Measurements from ENCODE around the gene NUDT8.

The NUDT8 gene

DNA sequence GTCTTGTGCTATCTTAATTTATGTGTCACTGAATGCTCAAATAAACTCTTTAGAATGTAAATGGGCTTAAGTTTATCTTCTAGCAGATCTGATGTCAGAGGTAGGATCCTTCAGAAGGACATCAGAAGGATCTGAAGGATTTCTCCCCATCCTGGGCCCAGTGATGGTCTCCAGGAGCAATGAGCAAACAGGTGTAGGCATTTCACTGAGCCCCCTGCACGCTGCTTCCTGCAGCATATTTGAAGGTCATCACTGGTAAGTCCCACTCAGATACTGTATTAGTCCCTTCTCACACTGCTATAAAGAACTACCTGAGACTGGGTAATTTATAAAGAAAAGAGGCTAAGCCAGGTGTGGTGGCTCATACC lies 41.6 kb downstream of the NUDT8 start:
- TF ChIP-seq, protein P1, sequence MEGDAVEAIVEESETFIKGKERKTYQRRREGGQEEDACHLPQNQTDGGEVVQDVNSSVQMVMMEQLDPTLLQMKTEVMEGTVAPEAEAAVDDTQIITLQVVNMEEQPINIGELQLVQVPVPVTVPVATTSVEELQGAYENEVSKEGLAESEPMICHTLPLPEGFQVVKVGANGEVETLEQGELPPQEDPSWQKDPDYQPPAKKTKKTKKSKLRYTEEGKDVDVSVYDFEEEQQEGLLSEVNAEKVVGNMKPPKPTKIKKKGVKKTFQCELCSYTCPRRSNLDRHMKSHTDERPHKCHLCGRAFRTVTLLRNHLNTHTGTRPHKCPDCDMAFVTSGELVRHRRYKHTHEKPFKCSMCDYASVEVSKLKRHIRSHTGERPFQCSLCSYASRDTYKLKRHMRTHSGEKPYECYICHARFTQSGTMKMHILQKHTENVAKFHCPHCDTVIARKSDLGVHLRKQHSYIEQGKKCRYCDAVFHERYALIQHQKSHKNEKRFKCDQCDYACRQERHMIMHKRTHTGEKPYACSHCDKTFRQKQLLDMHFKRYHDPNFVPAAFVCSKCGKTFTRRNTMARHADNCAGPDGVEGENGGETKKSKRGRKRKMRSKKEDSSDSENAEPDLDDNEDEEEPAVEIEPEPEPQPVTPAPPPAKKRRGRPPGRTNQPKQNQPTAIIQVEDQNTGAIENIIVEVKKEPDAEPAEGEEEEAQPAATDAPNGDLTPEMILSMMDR (IDR thresholded peaks at IDR 0.05; ENCODE audit: low read depth, low read length): no peak
- H3K4me3 ChIP-seq (ENCODE audit: low read depth, low read length): no peak overlapping the region

DNA sequence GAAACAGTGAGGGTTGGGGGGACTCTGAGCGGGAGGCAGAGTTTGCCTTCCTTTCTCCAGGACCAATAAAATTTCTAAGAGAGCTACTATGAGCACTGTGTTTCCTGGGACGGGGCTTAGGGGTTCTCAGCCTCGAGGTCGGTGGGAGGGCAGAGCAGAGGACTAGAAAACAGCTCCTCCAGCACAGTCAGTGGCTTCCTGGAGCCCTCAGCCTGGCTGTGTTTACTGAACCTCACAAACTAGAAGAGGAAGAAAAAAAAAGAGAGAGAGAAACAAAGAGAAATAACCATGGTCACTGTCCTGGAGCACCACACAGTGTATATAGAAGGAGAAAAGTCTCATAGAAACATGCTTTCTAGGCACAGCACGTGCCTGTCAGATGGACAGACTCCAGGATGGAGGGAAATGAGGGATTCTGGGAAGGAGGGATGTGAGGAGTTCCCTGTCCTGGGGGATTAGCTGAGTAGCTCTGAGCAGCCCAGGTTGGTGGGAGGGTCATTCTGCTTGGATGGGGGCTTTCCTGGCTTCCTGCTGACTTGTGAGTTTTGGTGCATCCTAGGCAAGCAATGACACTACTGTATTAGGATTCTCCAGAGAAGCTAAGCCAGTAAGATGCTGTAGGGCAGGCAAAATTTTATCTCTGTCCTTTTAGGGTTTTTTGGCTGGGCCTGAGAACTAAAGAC lies 43.0 kb downstream of the NUDT8 start:
- TF ChIP-seq, protein P1 (IDR thresholded peaks at IDR 0.05; ENCODE audit: low read depth, low read length): no peak
- no peak overlapping the region for H3K4me3 ChIP-seq (ENCODE audit: low read depth, low read length)

DNA sequence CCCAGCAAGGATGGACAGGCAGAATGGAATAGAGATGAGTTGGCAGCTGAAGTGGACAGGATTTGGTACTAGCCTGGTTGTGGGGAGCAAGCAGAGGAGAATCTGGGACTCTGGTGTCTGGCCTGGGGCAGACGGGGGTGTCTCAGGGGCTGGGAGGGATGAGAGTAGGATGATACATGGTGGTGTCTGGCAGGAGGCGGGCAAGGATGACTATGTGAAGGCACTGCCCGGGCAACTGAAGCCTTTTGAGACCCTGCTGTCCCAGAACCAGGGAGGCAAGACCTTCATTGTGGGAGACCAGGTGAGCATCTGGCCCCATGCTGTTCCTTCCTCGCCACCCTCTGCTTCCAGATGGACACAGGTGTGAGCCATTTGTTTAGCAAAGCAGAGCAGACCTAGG lies 43.8 kb downstream of the NUDT8 start:
- no peak overlapping the region for H3K4me3 ChIP-seq (ENCODE audit: low read depth, low read length)
- TF ChIP-seq, protein P1 (IDR thresholded peaks at IDR 0.05; ENCODE audit: low read depth, low read length): no peak

DNA sequence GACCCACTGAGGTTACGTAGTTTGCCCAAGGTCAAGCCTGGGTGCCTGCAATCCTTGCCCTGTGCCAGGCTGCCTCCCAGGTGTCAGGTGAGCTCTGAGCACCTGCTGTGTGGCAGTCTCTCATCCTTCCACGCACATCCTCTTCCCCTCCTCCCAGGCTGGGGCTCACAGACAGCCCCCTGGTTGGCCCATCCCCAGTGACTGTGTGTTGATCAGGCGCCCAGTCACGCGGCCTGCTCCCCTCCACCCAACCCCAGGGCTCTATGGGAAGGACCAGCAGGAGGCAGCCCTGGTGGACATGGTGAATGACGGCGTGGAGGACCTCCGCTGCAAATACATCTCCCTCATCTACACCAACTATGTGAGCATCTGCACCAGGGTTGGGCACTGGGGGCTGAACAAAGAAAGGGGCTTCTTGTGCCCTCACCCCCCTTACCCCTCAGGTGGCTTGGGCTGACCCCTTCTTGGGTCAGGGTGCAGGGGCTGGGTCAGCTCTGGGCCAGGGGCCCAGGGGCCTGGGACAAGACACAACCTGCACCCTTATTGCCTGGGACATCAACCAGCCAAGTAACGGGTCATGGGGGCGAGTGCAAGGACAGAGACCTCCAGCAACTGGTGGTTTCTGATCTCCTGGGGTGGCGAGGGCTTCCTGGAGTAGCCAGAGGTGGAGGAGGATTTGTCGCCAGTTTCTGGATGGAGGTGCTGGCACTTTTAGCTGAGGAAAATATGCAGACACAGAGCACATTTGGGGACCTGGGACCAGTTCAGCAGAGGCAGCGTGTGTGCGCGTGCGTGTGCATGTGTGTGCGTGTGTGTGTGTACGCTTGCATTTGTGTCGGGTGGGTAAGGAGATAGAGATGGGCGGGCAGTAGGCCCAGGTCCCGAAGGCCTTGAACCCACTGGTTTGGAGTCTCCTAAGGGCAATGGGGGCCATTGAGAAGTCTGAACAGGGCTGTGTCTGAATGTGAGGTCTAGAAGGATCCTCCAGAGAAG lies 44.6 kb downstream of the NUDT8 start:
- TF ChIP-seq, protein P1 (IDR thresholded peaks at IDR 0.05; ENCODE audit: low read depth, low read length): no peak
- peak overlapping the region; percentile 70 for H3K4me3 ChIP-seq (ENCODE audit: low read depth, low read length)

DNA sequence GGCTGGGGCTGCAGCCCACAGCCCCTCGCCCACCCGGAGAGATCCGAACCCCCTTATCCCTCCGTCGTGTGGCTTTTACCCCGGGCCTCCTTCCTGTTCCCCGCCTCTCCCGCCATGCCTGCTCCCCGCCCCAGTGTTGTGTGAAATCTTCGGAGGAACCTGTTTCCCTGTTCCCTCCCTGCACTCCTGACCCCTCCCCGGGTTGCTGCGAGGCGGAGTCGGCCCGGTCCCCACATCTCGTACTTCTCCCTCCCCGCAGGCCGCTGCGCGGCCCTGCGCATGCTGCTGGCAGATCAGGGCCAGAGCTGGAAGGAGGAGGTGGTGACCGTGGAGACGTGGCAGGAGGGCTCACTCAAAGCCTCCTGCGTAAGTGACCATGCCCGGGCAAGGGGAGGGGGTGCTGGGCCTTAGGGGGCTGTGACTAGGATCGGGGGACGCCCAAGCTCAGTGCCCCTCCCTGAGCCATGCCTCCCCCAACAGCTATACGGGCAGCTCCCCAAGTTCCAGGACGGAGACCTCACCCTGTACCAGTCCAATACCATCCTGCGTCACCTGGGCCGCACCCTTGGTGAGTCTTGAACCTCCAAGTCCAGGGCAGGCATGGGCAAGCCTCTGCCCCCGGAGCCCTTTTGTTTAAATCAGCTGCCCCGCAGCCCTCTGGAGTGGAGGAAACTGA lies 45.4 kb downstream of the NUDT8 start:
- peak overlapping the region; percentile 70 for H3K4me3 ChIP-seq (ENCODE audit: low read depth, low read length)

DNA sequence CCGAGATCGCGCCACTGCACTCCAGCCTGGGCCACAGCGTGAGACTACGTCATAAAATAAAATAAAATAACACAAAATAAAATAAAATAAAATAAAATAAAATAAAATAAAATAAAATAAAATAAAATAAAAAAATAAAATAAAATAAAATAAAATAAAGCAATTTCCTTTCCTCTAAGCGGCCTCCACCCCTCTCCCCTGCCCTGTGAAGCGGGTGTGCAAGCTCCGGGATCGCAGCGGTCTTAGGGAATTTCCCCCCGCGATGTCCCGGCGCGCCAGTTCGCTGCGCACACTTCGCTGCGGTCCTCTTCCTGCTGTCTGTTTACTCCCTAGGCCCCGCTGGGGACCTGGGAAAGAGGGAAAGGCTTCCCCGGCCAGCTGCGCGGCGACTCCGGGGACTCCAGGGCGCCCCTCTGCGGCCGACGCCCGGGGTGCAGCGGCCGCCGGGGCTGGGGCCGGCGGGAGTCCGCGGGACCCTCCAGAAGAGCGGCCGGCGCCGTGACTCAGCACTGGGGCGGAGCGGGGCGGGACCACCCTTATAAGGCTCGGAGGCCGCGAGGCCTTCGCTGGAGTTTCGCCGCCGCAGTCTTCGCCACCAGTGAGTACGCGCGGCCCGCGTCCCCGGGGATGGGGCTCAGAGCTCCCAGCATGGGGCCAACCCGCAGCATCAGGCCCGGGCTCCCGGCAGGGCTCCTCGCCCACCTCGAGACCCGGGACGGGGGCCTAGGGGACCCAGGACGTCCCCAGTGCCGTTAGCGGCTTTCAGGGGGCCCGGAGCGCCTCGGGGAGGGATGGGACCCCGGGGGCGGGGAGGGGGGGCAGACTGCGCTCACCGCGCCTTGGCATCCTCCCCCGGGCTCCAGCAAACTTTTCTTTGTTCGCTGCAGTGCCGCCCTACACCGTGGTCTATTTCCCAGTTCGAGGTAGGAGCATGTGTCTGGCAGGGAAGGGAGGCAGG lies 46.2 kb downstream of the NUDT8 start, which contains the start of gene GSTP1:
TSS of gene GSTP1 (plus strand) at position 566 of the 958 bp plus-strand sequence. CDS start at position 598, 32 bp downstream.
- peak within 1 kb of the TSS; percentile 70 for H3K4me3 ChIP-seq (ENCODE audit: low read depth, low read length)
- TF ChIP-seq, protein P1 (IDR thresholded peaks at IDR 0.05; ENCODE audit: low read depth, low read length): peak; percentile 47

More for the DNA sequence above, 45.4 kb downstream of the NUDT8 start:
- TF ChIP-seq, protein P1 (IDR thresholded peaks at IDR 0.05; ENCODE audit: low read depth, low read length): no peak

All from WI38 (cell line).